Esophagus squamous epithelium (tissue), 5 donors: ENCODE measurements around the gene IFT122. TPM values are rescaled to one million over a fixed set of nuclear protein-coding genes. Genes with fewer than 3 reads are reported as not detected.
"Not testable (repeated sequence)": the region's sequence is repeated elsewhere in the genome, so short reads cannot be mapped to it uniquely, and the experiment has no call there.

Experiments
- DNase-seq: peaks from one replicate; lab custom pipeline; 2025; lab: John Stamatoyannopoulos, UW
- H3K27ac ChIP-seq, 4 donors: fragments of 200-600 bp; sonication (generic); one replicate each; pipeline ENCODE4 v1.5.1; 2016 to 2019; ENCODE audit warnings: mild to moderate bottlenecking in 1 of 4
- H3K27me3 ChIP-seq, 4 donors: fragments of 200-600 bp; sonication (generic); 1 replicate in 3 of 4; 2 replicates in 1 of 4; pipeline versions ENCODE4 v1.5.1 to v1.6.0; 2017 to 2021; ENCODE audit warnings: antibody characterized with exemption in 1 of 4
- H3K36me3 ChIP-seq, 3 donors: fragments of 200-600 bp; sonication (generic); one replicate each; pipeline ENCODE4 v1.5.1; 2016 to 2019
- H3K4me1 ChIP-seq, 3 donors: fragments of 200-600 bp; sonication (generic); one replicate each; pipeline ENCODE4 v1.5.1; 2017 to 2019
- H3K4me3 ChIP-seq, 4 donors: fragments of 200-600 bp; sonication (generic); 1 replicate in 3 of 4; 2 replicates in 1 of 4; pipeline ENCODE4 v1.5.1; 2016 to 2019; ENCODE audit warnings: mild to moderate bottlenecking in 2 of 4, moderate library complexity in 1 of 4
- H3K9me3 ChIP-seq, 3 donors: fragments of 200-600 bp; sonication (generic); one replicate each; pipeline ENCODE4 v1.5.1; 2016 to 2019
- CTCF ChIP-seq, 6 experiments: fragments of 450-650 bp in 4 of 6; fragments of 200-600 bp in 2 of 6; sonication (generic) in 2 of 6; IDR thresholded peaks; one replicate each; pipeline ENCODE4 v1.5.1; 2016 to 2019; ENCODE audit warnings: antibody characterized with exemption in 6 of 6, mild to moderate bottlenecking in 4 of 6, moderate library complexity in 4 of 6
- POLR2A ChIP-seq, 4 donors: fragments of 450-650 bp; IDR thresholded peaks; one replicate each; pipeline ENCODE4 v1.6.1; 2017; ENCODE audit warnings: antibody characterized with exemption in 4 of 4, mild to moderate bottlenecking in 4 of 4, moderate library complexity in 3 of 4
- WGBS, 2 donors: methylation state at CpG; one replicate each; pipeline ENCODE4 v1.1.5; 2018; 5-methylcytosine and 5-hydroxymethylcytosine counted together
- intact Hi-C: fragments of 100-400 bp; cut with DNase I; formaldehyde crosslinking; loops from one replicate; pipeline ENCODE4 v1.15.0; 2022
- total RNA-seq, 4 donors: library from RNA; depleted of rRNA; stranded (reverse); fragments of >200 nt; gene quantifications; one replicate each; pipeline ENCODE4 v1.1.0, GENCODE V29; 2016
- donor health status: DM: yes; HTN: yes; CAD: no.

IFT122 gene
- total RNA-seq, 4 donors from 2014 or later: 6.0 to 26.5 (median 11.5) TPM

GRCh38 chr3:129540776-129541516, 100.9 kb downstream of the IFT122 start:
- no peak for DNase-seq
- intact Hi-C loops: no loop called here
- TF ChIP-seq POLR2A (IDR thresholded peaks at IDR 0.05) (no peak), CTCF (IDR thresholded peaks at IDR 0.05) (no peak)
- H3K27me3 ChIP-seq: peaks cover 0 to 7% (median 0%) of the 10 kb centered on the region in 4 donors
- H3K4me3 ChIP-seq: no peak overlapping the region
- H3K36me3 ChIP-seq: no peaks in the 10 kb centered on the region
- no peak overlapping the region for H3K27ac ChIP-seq
- H3K9me3 ChIP-seq: no peaks in the 10 kb centered on the region
- no peaks in the 10 kb centered on the region for H3K4me1 ChIP-seq
- 84 to 89% methylated on average over 11 of the region's 11 CpGs for WGBS, 2 donors

GRCh38 chr3:129542747-129543146, 102.7 kb downstream of the IFT122 start:
- Histone ChIP-seq H3K4me1 (no peaks in the 10 kb centered on the region), H3K36me3 (no peaks in the 10 kb centered on the region), H3K27ac (no peak overlapping the region), H3K9me3 (no peaks in the 10 kb centered on the region), H3K27me3 (peaks cover 0 to 4% (median 0%) of the 10 kb centered on the region in 4 donors), H3K4me3 (no peak overlapping the region)
- TF ChIP-seq POLR2A (IDR thresholded peaks at IDR 0.05) (no peak), CTCF (IDR thresholded peaks at IDR 0.05) (no peak)
- intact Hi-C loops: no loop called here
- no peak for DNase-seq
- 95% methylated on average over 3 of the region's 5 CpGs; no CpG with 5 or more reads in 1 of the 2 donors for WGBS, 2 donors

- DNase-seq: no peak
- Histone ChIP-seq H3K9me3 (no peaks in the 10 kb centered on the region), H3K27ac (no peak within 1 kb of the TSS), H3K4me3 (no peak within 1 kb of the TSS), H3K4me1 (no peaks in the 10 kb centered on the region), H3K27me3 (no peaks in the 10 kb centered on the region), H3K36me3 (no peaks in the 10 kb centered on the region)
- no peak for TF ChIP-seq CTCF (IDR thresholded peaks at IDR 0.05)
- TF ChIP-seq POLR2A (IDR thresholded peaks at IDR 0.05): no peak
- 86 to 89% methylated on average over 6 to 13 of the region's 16 CpGs for WGBS, 2 donors
- intact Hi-C loops: no loop called here
Measured at GRCh38 chr3:129543156-129543790, 103.2 kb downstream of the IFT122 start, which contains the start of gene H1-8. Gene H1-8 (plus strand): TSS chr3:129543175. CDS start chr3:129543219, 44 bp downstream.

GRCh38 chr3:129543999-129544398, 104.0 kb downstream of the IFT122 start:
- intact Hi-C loops: no loop called here
- DNase-seq: no peak
- 86 to 87% methylated on average over 8 to 9 of the region's 9 CpGs for WGBS, 2 donors
- Histone ChIP-seq H3K4me1 (no peaks in the 10 kb centered on the region), H3K27ac (no peak overlapping the region), H3K36me3 (no peaks in the 10 kb centered on the region), H3K27me3 (no peaks in the 10 kb centered on the region), H3K9me3 (no peaks in the 10 kb centered on the region), H3K4me3 (no peak overlapping the region)
- TF ChIP-seq CTCF (IDR thresholded peaks at IDR 0.05) (no peak), POLR2A (IDR thresholded peaks at IDR 0.05) (no peak)

- H3K27ac ChIP-seq, H3K9me3 ChIP-seq, H3K4me1 ChIP-seq, H3K36me3 ChIP-seq, H3K27me3 ChIP-seq, intact Hi-C loops, H3K4me3 ChIP-seq, DNase-seq: not testable (repeated sequence)
- WGBS, 2 donors: 84% methylated on average over 3 of the region's 3 CpGs
Measured at GRCh38 chr3:129545951-129546350, 105.9 kb downstream of the IFT122 start.
